Measurements from ENCODE around the gene ARMH4.

DNA sequence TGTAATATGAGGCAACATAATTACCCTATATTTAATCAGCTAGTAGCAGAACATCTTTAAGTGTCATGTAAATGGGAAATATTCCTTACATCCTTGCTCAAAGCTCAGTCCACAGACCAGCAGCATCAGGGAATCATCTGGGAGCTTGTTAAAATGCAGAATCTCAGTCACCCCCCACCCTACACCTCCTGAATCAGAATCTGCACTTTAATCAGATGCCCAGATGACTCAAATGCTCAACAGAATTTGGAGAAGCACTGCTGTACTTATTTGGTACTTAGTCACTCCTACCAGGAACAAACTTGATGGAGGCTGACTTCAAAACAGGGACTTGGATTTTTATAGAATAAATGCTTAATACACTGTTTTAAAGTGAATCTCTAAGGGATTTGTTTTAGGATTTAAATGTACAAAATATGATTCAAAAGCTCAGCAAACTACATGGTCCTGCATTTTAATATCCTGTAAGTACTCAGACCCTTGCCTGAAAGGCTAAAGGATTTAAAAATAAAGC is 96.5 kb downstream of the ARMH4 start:
- no peak for TF ChIP-seq POLR2A (IDR thresholded peaks at IDR 0.05)
- TF ChIP-seq, protein P1, sequence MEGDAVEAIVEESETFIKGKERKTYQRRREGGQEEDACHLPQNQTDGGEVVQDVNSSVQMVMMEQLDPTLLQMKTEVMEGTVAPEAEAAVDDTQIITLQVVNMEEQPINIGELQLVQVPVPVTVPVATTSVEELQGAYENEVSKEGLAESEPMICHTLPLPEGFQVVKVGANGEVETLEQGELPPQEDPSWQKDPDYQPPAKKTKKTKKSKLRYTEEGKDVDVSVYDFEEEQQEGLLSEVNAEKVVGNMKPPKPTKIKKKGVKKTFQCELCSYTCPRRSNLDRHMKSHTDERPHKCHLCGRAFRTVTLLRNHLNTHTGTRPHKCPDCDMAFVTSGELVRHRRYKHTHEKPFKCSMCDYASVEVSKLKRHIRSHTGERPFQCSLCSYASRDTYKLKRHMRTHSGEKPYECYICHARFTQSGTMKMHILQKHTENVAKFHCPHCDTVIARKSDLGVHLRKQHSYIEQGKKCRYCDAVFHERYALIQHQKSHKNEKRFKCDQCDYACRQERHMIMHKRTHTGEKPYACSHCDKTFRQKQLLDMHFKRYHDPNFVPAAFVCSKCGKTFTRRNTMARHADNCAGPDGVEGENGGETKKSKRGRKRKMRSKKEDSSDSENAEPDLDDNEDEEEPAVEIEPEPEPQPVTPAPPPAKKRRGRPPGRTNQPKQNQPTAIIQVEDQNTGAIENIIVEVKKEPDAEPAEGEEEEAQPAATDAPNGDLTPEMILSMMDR (IDR thresholded peaks at IDR 0.05): no peak

Data from esophagus squamous epithelium (tissue), 4 donors.